ENCODE measurements around the gene NRARP.

DNA sequence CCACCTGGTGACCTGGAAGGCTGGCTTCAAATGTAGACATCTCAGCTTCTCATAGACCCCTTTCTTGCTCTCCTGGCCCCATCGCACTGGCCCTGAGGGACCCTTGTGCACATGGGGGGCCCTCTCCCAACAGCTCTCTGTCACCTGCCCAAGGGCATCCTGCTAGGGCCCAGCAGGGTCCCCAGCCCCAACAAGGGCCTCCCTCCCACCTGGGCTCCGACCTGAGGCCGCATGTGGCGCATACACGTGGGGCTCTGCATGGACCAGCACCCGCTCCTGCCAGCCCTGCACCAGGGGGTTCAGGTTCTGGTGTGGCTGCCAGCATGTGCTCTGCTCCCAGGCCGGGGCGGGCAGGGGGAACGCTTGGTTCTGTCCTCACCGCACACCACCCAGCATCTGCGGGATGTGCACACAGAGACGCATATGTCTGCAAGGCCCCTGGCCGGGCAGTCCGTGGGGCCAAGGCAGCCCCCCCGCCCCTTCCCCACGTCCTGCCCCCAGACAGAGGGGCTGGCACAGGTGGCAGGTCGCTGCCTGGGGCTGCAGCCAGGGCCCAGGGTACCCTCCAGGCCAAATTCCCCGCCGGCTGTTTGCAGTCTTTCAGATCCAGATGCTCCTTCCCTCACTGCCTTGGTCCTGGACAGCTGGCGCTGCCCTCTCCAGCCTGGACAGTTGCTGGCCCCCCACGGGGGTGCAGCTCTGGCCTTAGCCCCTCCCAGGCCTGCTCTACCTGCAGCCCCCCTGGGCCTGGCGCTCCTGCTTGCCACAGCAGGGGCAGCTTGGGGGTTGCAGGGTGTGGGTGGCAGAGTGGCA is 17.9 kb upstream of the NRARP start:
- TF ChIP-seq TAF1 (IDR thresholded peaks at IDR 0.05; ENCODE audit: low read depth) = no peak
- TF ChIP-seq FOXM1 (IDR thresholded peaks at IDR 0.05; ENCODE audit: borderline replicate concordance, low read depth) = no peak
- no peak for TF ChIP-seq RAD21 (IDR thresholded peaks at IDR 0.05; ENCODE audit: low read depth)
- TF ChIP-seq EGR1 (IDR thresholded peaks at IDR 0.05) = no peak
- TF ChIP-seq EP300 (IDR thresholded peaks at IDR 0.05; ENCODE audit: borderline replicate concordance) = no peak
- TF ChIP-seq, protein P1, sequence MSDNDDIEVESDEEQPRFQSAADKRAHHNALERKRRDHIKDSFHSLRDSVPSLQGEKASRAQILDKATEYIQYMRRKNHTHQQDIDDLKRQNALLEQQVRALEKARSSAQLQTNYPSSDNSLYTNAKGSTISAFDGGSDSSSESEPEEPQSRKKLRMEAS (IDR thresholded peaks at IDR 0.05) = no peak
- TF ChIP-seq YY1 (IDR thresholded peaks at IDR 0.05; ENCODE audit: low read depth) = no peak
- TF ChIP-seq, protein P2, sequence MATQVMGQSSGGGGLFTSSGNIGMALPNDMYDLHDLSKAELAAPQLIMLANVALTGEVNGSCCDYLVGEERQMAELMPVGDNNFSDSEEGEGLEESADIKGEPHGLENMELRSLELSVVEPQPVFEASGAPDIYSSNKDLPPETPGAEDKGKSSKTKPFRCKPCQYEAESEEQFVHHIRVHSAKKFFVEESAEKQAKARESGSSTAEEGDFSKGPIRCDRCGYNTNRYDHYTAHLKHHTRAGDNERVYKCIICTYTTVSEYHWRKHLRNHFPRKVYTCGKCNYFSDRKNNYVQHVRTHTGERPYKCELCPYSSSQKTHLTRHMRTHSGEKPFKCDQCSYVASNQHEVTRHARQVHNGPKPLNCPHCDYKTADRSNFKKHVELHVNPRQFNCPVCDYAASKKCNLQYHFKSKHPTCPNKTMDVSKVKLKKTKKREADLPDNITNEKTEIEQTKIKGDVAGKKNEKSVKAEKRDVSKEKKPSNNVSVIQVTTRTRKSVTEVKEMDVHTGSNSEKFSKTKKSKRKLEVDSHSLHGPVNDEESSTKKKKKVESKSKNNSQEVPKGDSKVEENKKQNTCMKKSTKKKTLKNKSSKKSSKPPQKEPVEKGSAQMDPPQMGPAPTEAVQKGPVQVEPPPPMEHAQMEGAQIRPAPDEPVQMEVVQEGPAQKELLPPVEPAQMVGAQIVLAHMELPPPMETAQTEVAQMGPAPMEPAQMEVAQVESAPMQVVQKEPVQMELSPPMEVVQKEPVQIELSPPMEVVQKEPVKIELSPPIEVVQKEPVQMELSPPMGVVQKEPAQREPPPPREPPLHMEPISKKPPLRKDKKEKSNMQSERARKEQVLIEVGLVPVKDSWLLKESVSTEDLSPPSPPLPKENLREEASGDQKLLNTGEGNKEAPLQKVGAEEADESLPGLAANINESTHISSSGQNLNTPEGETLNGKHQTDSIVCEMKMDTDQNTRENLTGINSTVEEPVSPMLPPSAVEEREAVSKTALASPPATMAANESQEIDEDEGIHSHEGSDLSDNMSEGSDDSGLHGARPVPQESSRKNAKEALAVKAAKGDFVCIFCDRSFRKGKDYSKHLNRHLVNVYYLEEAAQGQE (IDR thresholded peaks at IDR 0.05; ENCODE audit: low read depth) = no peak
- no peak for TF ChIP-seq TCF12 (IDR thresholded peaks at IDR 0.05; ENCODE audit: low read depth)
- TF ChIP-seq ZBTB7A (IDR thresholded peaks at IDR 0.05; ENCODE audit: low read depth) = no peak
- TF ChIP-seq, protein P3, sequence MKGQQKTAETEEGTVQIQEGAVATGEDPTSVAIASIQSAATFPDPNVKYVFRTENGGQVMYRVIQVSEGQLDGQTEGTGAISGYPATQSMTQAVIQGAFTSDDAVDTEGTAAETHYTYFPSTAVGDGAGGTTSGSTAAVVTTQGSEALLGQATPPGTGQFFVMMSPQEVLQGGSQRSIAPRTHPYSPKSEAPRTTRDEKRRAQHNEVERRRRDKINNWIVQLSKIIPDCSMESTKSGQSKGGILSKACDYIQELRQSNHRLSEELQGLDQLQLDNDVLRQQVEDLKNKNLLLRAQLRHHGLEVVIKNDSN (IDR thresholded peaks at IDR 0.05) = no peak
